Breast epithelium (tissue), 4 donors: Measurements from ENCODE around the gene NDUFAF8. TPM values are rescaled to one million over a fixed set of nuclear protein-coding genes. Genes with fewer than 3 reads are reported as not detected.

Source experiments
- DNase-seq, 2 donors: peaks; one replicate each; pipeline ENCODE4 v3.0.0-alpha.2; 2019; ENCODE audit warnings: low spot score in 2 of 2
- H3K27ac ChIP-seq, 2 donors: fragments of 200-600 bp; sonication (generic) in 1 of 2; one replicate each; pipeline ENCODE4 v1.5.1; 2016 to 2019; ENCODE audit warnings: mild to moderate bottlenecking in 1 of 2
- H3K27me3 ChIP-seq, 2 donors: fragments of 200-600 bp; sonication (generic) in 1 of 2; one replicate each; pipeline versions ENCODE4 v1.5.1 to v1.6.0; 2017 to 2019; ENCODE audit warnings: control low read depth in 1 of 2, mild to moderate bottlenecking in 1 of 2
- H3K36me3 ChIP-seq: fragments of 200-600 bp; one replicate; pipeline ENCODE4 v1.5.1; 2019
- H3K4me1 ChIP-seq, 2 donors: fragments of 200-600 bp; sonication (generic); one replicate each; pipeline ENCODE4 v1.5.1; 2016 to 2019; ENCODE audit warnings: control low read depth in 1 of 2
- H3K4me3 ChIP-seq, 3 donors: fragments of 200-600 bp; sonication (generic); 1 replicate in 2 of 3; 2 replicates in 1 of 3; pipeline ENCODE4 v1.5.1; 2016 to 2019; ENCODE audit warnings: mild to moderate bottlenecking in 3 of 3, moderate library complexity in 2 of 3
- H3K9me3 ChIP-seq, 2 donors: fragments of 200-600 bp; sonication (generic) in 1 of 2; one replicate each; pipeline ENCODE4 v1.5.1; 2016 to 2019; ENCODE audit warnings: control low read depth in 1 of 2
- CTCF ChIP-seq, 3 donors: fragments of 450-650 bp; IDR thresholded peaks; one replicate each; pipeline ENCODE4 v1.5.1; 2016 to 2017; ENCODE audit warnings: antibody characterized with exemption in 3 of 3, mild to moderate bottlenecking in 3 of 3, moderate library complexity in 3 of 3
- POLR2A ChIP-seq: fragments of 450-650 bp; IDR thresholded peaks from one replicate; pipeline ENCODE4 v1.6.1; 2016; ENCODE audit warnings: antibody characterized with exemption, mild to moderate bottlenecking, moderate library complexity
- POLR2AphosphoS5 ChIP-seq, 3 donors: sonication (generic); formaldehyde crosslinking; IDR thresholded peaks; one replicate each; pipeline ENCODE4 v1.6.1; 2017; ENCODE audit warnings: antibody characterized with exemption in 3 of 3
- intact Hi-C: fragments of 100-400 bp; cut with DNase I; formaldehyde crosslinking; loops from one replicate; pipeline ENCODE4 v1.15.1; 2023; ENCODE audit warnings: low total_unique reads
- total RNA-seq, 3 donors: library from RNA; depleted of rRNA; stranded (reverse); fragments of >200 nt; gene quantifications; one replicate each; pipeline ENCODE4 v1.1.0, GENCODE V29; 2016

Gene NDUFAF8
- total RNA-seq, 3 donors from 2014 or later = 34.2 to 39.7 (median 35.2) TPM

GRCh38 chr17:81197831-81198490, 41.2 kb upstream of the NDUFAF8 start:
- DNase-seq = no peak
- intact Hi-C loops = no loop called here
- Histone ChIP-seq H3K36me3 (no peaks in the 10 kb centered on the region), H3K9me3 (no peaks in the 10 kb centered on the region), H3K27me3 (no peaks in the 10 kb centered on the region), H3K4me1 (no peaks in the 10 kb centered on the region), H3K27ac (no peak overlapping the region), H3K4me3 (no peak overlapping the region)
- TF ChIP-seq POLR2AphosphoS5 (IDR thresholded peaks at IDR 0.05) (no peak), POLR2A (no peak), CTCF (IDR thresholded peaks at IDR 0.05) (no peak)

GRCh38 chr17:81198826-81199481, 40.2 kb upstream of the NDUFAF8 start:
- no peak for TF ChIP-seq POLR2A
- TF ChIP-seq POLR2AphosphoS5 (IDR thresholded peaks at IDR 0.05) = no peak
- no peak for TF ChIP-seq CTCF (IDR thresholded peaks at IDR 0.05)
- H3K27ac ChIP-seq = no peak overlapping the region
- no peak overlapping the region for H3K4me3 ChIP-seq
- no peak for DNase-seq
- no peaks in the 10 kb centered on the region for H3K36me3 ChIP-seq
- intact Hi-C loops = no loop called here
- H3K27me3 ChIP-seq = no peaks in the 10 kb centered on the region
- H3K9me3 ChIP-seq = no peaks in the 10 kb centered on the region
- H3K4me1 ChIP-seq = no peaks in the 10 kb centered on the region

GRCh38 chr17:81199482-81199830, 39.7 kb upstream of the NDUFAF8 start:
- TF ChIP-seq POLR2A = no peak
- no peak for TF ChIP-seq POLR2AphosphoS5 (IDR thresholded peaks at IDR 0.05)
- TF ChIP-seq CTCF (IDR thresholded peaks at IDR 0.05) = no peak
- Histone ChIP-seq H3K4me1 (no peaks in the 10 kb centered on the region), H3K27ac (no peak overlapping the region), H3K36me3 (no peaks in the 10 kb centered on the region), H3K27me3 (no peaks in the 10 kb centered on the region), H3K9me3 (no peaks in the 10 kb centered on the region), H3K4me3 (no peak overlapping the region)
- no peak for DNase-seq
- intact Hi-C loops = no loop called here

GRCh38 chr17:81200201-81200600, 38.9 kb upstream of the NDUFAF8 start:
- H3K27me3 ChIP-seq = no peaks in the 10 kb centered on the region
- peak overlapping the region in 1 of 3 donors; percentile 13 for H3K4me3 ChIP-seq
- no peak for TF ChIP-seq POLR2AphosphoS5 (IDR thresholded peaks at IDR 0.05)
- TF ChIP-seq CTCF (IDR thresholded peaks at IDR 0.05) = no peak
- TF ChIP-seq POLR2A = no peak
- no peaks in the 10 kb centered on the region for H3K9me3 ChIP-seq
- H3K36me3 ChIP-seq = no peaks in the 10 kb centered on the region
- intact Hi-C loops = no loop called here
- peak in 1 of 2 donors; percentile 40 for DNase-seq
- H3K27ac ChIP-seq = peak overlapping the region; percentile 41 to 50
- no peaks in the 10 kb centered on the region for H3K4me1 ChIP-seq

GRCh38 chr17:81200695-81201580, 38.2 kb upstream of the NDUFAF8 start:
- peak in 1 of 2 donors; percentile 56 for DNase-seq
- intact Hi-C loops = no loop called here

More at GRCh38 chr17:81200695-81201580, 38.2 kb upstream of the NDUFAF8 start:
- no peaks in the 10 kb centered on the region for H3K36me3 ChIP-seq
- no peak overlapping the region for H3K4me3 ChIP-seq
- no peaks in the 10 kb centered on the region for H3K4me1 ChIP-seq
- no peaks in the 10 kb centered on the region for H3K9me3 ChIP-seq
- H3K27me3 ChIP-seq = no peaks in the 10 kb centered on the region
- H3K27ac ChIP-seq = peak overlapping the region; percentile 41 to 50
- no peak for TF ChIP-seq POLR2A
- peak; percentile 37 to 81 (median 49) for TF ChIP-seq CTCF (IDR thresholded peaks at IDR 0.05)
